Thyroid gland (tissue), 4 donors: ENCODE measurements around the gene MRPL52.

ENCODE experiments used
- CTCF ChIP-seq, 6 experiments: fragments of 200-600 bp in 3 of 6; fragments of 450-650 bp in 3 of 6; sonication (generic) in 3 of 6; IDR thresholded peaks; one replicate each; pipeline ENCODE4 v1.5.1; 2016 to 2019; ENCODE audit warnings: antibody characterized with exemption in 6 of 6, mild to moderate bottlenecking in 2 of 6, inconsistent platforms in 1 of 6, moderate library complexity in 1 of 6
- POLR2A ChIP-seq, 2 donors: fragments of 450-650 bp; IDR thresholded peaks; one replicate each; pipeline ENCODE4 v1.6.1; 2017; ENCODE audit warnings: antibody characterized with exemption in 2 of 2, mild to moderate bottlenecking in 2 of 2, moderate library complexity in 1 of 2

GRCh38 chr14:22841311-22841710 is 11.6 kb downstream of the MRPL52 start:
- TF ChIP-seq CTCF (IDR thresholded peaks at IDR 0.05) (no peak), POLR2A (IDR thresholded peaks at IDR 0.05) (no peak)
